Measurements from ENCODE around the gene SPG7. TPM values are rescaled to one million over a fixed set of nuclear protein-coding genes. Genes with fewer than 3 reads are reported as not detected.
"Not testable (repeated sequence)": the region's sequence is repeated elsewhere in the genome, so short reads cannot be mapped to it uniquely, and the experiment has no call there.

The SPG7 gene
- total and polyA plus RNA-seq, 5 experiments from 2014 or later, result 44.8 to 169 (median 58.2) TPM

DNA sequence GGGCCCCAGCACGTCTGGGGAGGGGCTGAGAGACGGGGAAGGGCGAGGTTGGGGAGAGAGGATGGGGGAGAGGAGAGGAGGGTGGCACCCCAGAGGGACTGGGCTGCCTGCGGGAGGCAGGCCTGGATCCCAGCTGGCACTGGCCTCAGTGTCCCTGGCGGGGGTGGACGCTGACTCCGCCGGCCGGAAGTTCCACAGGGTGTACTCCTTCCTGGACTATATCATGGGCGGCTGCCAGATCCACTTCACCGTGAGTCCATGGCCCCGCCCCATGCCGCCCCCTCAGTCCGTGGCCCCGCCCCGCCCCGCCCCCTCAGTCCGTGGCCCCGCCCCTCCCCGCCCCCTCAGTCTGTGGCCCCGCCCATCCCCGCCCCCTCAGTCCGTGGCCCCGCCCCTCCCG, 78.7 kb downstream of the SPG7 start:
- ATAC-seq (no peak), DNase-seq (peak in 1 of 10 donors; percentile 45)
- POLR2A ChIA-PET, result no interaction called here
- H3K27ac Mint-ChIP-seq, result no peak overlapping the region
- H3K4me1 Mint-ChIP-seq, result no peaks in the 10 kb centered on the region
- no peaks in the 10 kb centered on the region for H3K27me3 Mint-ChIP-seq
- no peaks in the 10 kb centered on the region for H3K36me3 Mint-ChIP-seq
- H3K4me3 Mint-ChIP-seq, result no peak overlapping the region
- no peaks in the 10 kb centered on the region for H3K9me3 Mint-ChIP-seq

DNA sequence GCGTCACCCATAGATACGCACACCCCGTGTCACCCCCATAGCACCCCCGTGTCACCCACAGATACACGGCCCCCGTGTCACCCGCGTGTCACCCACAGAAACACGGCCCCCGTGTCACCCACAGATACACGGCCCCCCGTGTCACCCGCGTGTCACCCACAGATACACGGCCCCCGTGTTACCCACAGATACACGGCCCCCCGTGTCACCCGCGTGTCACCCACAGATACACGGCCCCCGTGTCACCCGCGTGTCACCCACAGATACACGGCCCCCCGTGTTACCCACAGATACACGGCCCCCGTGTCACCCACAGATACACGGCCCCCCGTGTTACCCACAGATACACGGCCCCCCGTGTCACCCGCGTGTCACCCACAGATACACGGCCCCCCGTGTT, 79.5 kb downstream of the SPG7 start:
- H3K27ac Mint-ChIP-seq, H3K4me3 Mint-ChIP-seq, DNase-seq, H3K4me1 Mint-ChIP-seq, ATAC-seq, POLR2A ChIA-PET, H3K9me3 Mint-ChIP-seq, H3K27me3 Mint-ChIP-seq, H3K36me3 Mint-ChIP-seq: not testable (repeated sequence)

DNA sequence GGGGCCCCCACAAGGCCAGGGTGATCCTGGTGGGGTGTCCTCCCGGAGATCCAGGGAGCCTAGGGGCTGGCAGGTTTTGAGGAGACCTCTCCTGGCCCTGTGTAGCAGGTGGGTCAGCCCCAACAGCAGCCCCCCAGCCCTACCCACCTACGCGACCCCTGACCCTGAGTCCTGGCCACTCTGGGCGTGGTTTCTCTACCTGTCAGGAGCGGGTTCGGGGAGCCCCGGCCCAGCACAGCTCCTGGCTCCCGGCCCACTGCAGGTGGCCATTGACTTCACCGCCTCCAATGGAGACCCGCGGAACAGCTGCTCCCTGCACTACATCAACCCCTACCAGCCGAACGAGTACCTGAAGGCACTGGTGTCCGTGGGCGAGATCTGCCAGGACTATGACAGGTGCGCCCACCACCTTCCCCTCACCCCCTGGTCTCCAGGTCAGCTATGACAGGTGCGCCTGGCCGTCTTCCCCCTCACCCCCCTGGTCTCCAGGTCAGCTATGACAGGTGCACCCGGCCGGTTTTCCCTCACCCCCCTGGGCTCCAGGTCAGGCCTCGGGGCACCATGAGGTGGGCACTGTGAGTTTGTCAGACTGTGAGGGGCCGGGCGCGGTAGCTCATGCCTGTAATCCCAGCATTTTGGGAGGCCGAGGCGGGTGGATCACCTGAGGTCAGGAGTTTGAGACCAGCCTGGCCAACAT, 80.4 kb downstream of the SPG7 start:
- DNase-seq (no peak), ATAC-seq (no peak)
- no peaks in the 10 kb centered on the region for H3K27me3 Mint-ChIP-seq
- H3K4me1 Mint-ChIP-seq, result peaks cover 1 to 5% (median 2%) of the 10 kb centered on the region in 4 donors
- H3K4me3 Mint-ChIP-seq, result no peak overlapping the region
- H3K9me3 Mint-ChIP-seq, result no peaks in the 10 kb centered on the region
- POLR2A ChIA-PET, result no interaction called here
- H3K36me3 Mint-ChIP-seq, result no peaks in the 10 kb centered on the region
- H3K27ac Mint-ChIP-seq, result no peak overlapping the region

DNA sequence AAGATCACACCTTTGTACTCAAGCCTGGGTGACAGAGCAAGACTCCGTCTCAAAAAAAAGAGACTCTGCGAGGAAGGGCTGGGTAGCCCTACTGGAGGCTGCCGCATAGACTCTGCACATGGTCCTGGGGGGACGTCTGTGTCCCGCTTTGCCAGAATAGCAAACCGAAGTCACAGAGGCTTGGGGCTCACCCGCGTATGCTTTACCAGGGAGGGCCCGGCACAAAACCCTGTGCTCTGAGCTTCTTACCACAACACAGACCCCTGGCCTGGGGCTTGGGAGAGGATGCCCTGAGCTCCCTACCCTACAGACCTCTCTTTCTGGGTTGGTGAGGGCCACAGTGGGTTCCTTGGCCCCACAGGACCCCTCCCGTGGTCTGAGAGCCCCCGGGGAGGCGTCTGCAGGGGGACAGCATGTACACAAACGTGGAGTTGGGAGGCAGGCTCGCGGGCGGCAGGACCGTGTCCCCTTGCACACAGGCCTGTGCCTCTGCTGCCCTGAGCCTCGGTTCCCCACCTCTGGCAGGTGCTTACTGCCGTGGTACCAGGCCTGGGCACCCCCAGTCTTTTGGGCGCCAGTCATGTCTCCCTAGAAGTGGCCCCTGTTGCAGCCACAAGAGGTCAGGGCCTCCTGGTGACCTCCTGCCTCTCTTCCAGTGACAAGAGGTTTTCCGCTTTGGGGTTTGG, 81.2 kb downstream of the SPG7 start:
- no peak for ATAC-seq
- Mint-ChIP-seq H3K4me1 (peaks cover 3 to 12% (median 7%) of the 10 kb centered on the region in 4 donors), H3K9me3 (no peaks in the 10 kb centered on the region), H3K27ac (no peak overlapping the region), H3K4me3 (no peak overlapping the region), H3K36me3 (no peaks in the 10 kb centered on the region), H3K27me3 (no peaks in the 10 kb centered on the region)
- DNase-seq, result no peak
- POLR2A ChIA-PET, result no interaction called here

DNA sequence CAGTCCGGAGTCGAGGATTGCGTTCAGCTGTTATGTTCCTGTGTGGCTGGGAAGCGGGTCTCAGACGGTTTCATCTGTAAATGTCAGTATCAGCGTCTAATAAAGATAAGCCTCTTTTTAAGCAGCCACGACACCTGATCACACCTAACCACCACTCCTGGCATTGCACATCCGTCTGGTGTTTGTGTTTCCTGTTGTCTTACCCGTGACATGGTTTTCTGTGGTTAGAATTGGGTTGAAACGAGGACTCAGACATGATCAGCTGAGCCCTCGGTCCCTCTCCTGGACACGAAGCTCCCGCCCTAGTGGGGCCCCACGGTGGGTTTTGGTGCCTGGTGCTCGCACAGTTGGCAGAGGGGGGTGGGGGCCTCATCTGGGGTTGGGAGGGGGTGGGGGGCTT, 85.6 kb downstream of the SPG7 start:
- H3K27me3 Mint-ChIP-seq, result no peaks in the 10 kb centered on the region
- DNase-seq (peak in 7 of 10 donors; percentile 22 to 64 (median 42)), ATAC-seq (peak; percentile 87 to 97)
- no peaks in the 10 kb centered on the region for H3K36me3 Mint-ChIP-seq
- H3K4me1 Mint-ChIP-seq, result peaks cover 3 to 14% (median 8%) of the 10 kb centered on the region in 4 donors
- no peaks in the 10 kb centered on the region for H3K9me3 Mint-ChIP-seq
- H3K27ac Mint-ChIP-seq, result peak overlapping the region in 8 of 10 donors; percentile 16 to 73 (median 66)
- POLR2A ChIA-PET, result no interaction called here
- peak overlapping the region in 6 of 10 donors; percentile 12 to 64 (median 48) for H3K4me3 Mint-ChIP-seq

DNA sequence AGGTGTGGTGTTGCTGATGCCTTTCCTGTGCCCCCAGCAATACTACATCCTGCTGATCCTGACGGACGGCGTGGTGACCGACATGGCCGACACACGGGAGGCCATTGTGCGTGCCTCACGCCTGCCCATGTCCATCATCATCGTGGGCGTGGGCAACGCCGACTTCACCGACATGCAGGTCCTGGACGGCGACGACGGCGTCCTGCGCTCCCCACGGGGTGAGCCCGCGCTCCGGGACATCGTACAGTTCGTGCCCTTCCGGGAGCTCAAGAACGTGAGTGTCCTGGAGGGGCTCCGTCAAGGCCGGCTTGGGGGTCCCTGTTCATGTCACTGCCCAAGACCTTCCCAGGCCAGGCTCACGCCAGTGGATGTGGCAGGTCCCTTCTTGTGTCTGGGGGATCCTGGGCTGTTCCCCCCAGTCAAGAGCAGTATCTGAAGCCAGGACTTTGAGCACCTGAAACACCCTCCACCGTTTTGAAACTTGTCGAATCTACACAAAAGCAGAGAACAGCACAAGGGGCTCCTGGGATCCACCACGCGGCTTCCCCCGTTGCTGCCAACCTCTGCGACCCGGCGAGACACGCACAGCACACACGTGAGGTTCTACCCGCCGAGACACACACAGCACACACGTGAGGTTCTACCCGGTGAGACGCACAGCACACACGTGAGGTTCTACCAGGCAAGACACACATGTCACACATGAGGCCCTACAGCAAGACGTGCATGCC, 87.3 kb downstream of the SPG7 start:
- no peaks in the 10 kb centered on the region for H3K36me3 Mint-ChIP-seq

DNA sequence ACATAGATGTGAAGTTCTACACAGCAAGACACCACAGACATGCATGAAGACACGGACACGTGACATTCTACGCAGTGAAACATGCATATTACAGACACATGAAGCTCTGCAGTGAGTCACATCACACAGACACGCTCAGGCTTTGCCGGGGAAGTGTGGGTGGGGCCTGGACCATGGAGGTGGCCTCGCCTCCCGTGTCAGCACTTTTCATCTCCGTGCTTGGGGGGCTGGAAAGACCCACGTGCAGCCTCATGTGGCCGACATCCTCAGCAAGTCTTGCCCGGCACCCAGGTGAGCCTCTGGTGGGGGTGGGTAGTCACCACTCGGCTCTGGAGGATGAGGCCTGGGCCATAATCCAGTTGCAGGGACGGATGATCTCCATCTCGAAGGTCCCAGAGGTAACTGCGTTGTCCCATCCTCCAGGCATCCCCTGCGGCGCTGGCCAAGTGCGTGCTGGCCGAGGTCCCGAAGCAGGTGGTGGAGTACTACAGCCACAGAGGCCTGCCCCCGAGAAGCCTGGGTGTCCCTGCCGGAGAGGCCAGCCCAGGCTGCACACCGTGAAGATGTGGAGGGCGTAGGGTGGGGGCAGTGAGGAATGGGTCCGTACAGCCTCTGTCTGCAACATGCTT, 88.0 kb downstream of the SPG7 start:
- no peak for DNase-seq
- Mint-ChIP-seq H3K27ac (no peak overlapping the region), H3K36me3 (no peaks in the 10 kb centered on the region), H3K9me3 (no peaks in the 10 kb centered on the region), H3K27me3 (no peaks in the 10 kb centered on the region), H3K4me3 (no peak overlapping the region), H3K4me1 (peaks cover 3 to 19% (median 8%) of the 10 kb centered on the region in 4 donors)
- POLR2A ChIA-PET, result no interaction called here
- ATAC-seq, result no peak

More for the DNA sequence above, 87.3 kb downstream of the SPG7 start:
- no peak for DNase-seq
- peak overlapping the region in 1 of 10 donors; percentile 77 for H3K27ac Mint-ChIP-seq
- peaks cover 3 to 19% (median 8%) of the 10 kb centered on the region in 4 donors for H3K4me1 Mint-ChIP-seq
- H3K9me3 Mint-ChIP-seq, result no peaks in the 10 kb centered on the region
- POLR2A ChIA-PET, result no interaction called here
- no peak overlapping the region for H3K4me3 Mint-ChIP-seq
- H3K27me3 Mint-ChIP-seq, result no peaks in the 10 kb centered on the region
- ATAC-seq, result no peak

DNA sequence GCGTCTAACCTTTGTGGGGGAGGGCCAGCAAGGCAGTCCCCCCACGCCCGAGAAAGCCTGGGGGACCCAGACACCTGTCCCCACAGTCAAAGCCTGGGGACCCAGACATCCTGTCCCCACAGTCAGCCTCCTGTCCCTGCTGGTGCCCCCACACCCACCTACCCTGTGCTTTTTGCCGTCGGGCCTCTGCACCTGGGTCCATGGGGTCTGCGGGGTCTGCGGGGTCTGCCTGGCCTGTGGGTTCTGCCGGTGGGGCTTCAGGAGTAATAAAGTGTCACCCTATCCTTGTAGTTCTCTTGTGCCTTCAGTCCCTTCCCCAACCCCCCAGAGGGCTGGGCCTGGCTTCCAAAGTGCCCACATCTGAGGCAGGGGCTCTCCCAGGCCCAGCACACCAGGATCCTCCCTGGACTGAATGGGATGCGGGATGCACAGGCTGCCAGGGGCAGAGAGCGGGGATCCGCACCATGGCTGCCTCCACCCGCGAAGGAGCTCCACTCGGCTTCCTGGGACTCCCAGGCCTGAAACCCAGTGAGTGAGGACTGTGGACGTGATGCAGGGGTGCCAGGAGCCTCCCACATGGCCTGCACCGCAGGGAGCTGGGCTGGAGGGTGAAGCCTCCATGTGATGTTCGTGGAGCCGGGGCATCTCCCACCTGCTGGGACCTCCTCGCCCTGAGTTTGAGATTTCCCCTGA, 88.9 kb downstream of the SPG7 start:
- Mint-ChIP-seq H3K27ac (peak overlapping the region in 1 of 10 donors; percentile 21), H3K9me3 (no peaks in the 10 kb centered on the region), H3K36me3 (no peaks in the 10 kb centered on the region), H3K27me3 (no peaks in the 10 kb centered on the region), H3K4me3 (no peak overlapping the region), H3K4me1 (peaks cover 3 to 21% (median 10%) of the 10 kb centered on the region in 4 donors)
- ATAC-seq, result no peak
- POLR2A ChIA-PET, result no interaction called here
- no peak for DNase-seq

DNA sequence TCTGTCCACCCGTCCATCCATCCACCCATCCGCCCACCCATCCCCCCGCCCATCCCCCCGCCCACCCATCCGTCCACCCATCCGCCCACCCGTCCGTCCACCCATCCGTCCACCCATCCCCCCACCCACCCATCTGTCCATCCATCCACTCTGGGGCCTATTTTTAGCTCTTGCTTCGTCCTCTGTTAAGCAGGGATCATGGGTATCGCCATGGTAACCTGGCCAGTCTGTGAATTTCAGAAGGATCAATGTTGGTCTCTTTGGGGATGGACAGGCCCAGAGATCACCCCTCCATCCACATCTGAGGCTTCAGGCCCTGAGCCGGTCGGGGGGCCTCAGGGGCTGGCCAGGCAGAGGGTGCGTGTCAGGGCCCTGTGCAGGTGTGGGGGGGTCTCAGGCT, 90.0 kb downstream of the SPG7 start:
- ATAC-seq (no peak), DNase-seq (no peak)
- Mint-ChIP-seq H3K27me3 (peaks cover 0 to 4% (median 0%) of the 10 kb centered on the region in 5 donors), H3K4me3 (no peak overlapping the region), H3K36me3 (no peaks in the 10 kb centered on the region), H3K9me3 (no peaks in the 10 kb centered on the region), H3K4me1 (peaks cover 10 to 29% (median 21%) of the 10 kb centered on the region in 4 donors), H3K27ac (peak overlapping the region in 1 of 10 donors; percentile 80)
- POLR2A ChIA-PET, result no interaction called here

DNA sequence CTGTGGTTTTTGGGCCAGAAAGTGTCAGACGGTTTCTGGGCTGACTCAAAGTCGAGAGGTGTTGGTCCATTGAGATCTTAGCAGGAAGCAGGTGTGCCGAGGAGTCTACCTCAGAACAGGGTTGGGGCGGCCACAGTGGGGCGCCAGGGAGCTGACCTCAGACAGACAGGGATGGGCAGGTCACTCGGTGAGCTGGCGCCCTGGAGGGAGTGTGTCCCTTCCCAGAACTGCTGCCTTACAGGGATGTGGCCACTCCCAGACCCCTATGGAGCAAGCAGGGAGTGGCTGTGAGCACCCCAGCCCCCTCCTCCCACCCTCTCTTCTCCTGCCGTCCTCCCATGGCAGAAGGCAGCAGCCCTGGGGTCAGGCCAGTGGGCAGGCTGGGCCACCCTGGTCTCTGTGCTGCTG, 91.3 kb downstream of the SPG7 start:
- Mint-ChIP-seq H3K4me3 (no peak overlapping the region), H3K27ac (peak overlapping the region in 1 of 10 donors; percentile 67), H3K27me3 (peaks cover 0 to 4% (median 0%) of the 10 kb centered on the region in 5 donors), H3K4me1 (peaks cover 7 to 20% (median 15%) of the 10 kb centered on the region in 4 donors), H3K36me3 (no peaks in the 10 kb centered on the region), H3K9me3 (no peaks in the 10 kb centered on the region)
- POLR2A ChIA-PET, result no interaction called here
- peak in 1 of 10 donors; percentile 25 for DNase-seq
- no peak for ATAC-seq

DNA sequence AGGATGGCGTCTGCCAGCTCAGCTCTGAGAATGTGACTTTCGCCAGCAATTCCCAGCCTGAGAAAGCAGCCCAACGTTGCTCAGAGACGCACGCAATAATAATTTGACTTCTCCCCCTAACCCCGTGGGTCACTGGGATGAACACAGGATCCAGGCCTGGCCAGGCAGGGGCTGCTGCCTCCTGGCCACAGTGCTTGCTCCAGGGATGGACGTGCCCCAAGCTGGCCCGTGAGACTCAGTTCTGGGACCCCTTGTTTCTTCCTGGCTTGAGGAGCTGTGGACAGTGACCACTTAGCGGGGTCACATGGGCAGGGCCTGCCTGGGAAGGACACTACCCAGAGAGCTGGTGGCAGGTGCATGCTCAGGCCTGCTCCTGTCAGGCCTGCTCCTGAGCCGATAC, 91.7 kb downstream of the SPG7 start:
- Mint-ChIP-seq H3K36me3 (no peaks in the 10 kb centered on the region), H3K27me3 (peaks cover 0 to 4% (median 0%) of the 10 kb centered on the region in 5 donors), H3K4me3 (no peak overlapping the region), H3K4me1 (peaks cover 7 to 20% (median 15%) of the 10 kb centered on the region in 4 donors), H3K27ac (peak overlapping the region in 1 of 10 donors; percentile 67), H3K9me3 (no peaks in the 10 kb centered on the region)
- ATAC-seq (no peak), DNase-seq (no peak)
- POLR2A ChIA-PET, result no interaction called here

DNA sequence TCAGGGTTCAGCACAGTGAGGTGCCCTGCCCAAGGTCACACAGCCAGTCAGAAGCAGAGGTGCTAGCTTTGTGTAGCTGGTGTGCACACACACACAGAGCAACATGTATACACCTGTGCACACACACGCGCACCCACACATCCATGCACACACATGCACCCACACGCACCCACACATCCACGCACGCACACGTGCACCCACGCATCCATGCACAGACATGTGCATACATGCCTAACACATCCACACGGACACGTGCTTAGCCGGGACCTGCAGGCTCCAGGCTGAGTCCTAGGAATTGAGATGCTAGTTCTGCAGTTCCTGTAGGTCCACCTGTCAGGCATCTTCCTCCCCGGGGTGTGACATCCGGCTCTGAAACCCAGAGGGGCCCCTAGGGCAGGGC, 92.2 kb downstream of the SPG7 start:
- H3K27ac Mint-ChIP-seq, result no peak overlapping the region
- POLR2A ChIA-PET, result no interaction called here

More for the DNA sequence above, 92.2 kb downstream of the SPG7 start:
- Mint-ChIP-seq H3K4me1 (peaks cover 7 to 20% (median 15%) of the 10 kb centered on the region in 4 donors), H3K9me3 (no peaks in the 10 kb centered on the region), H3K4me3 (no peak overlapping the region), H3K36me3 (no peaks in the 10 kb centered on the region), H3K27me3 (peaks cover 0 to 4% (median 0%) of the 10 kb centered on the region in 5 donors)
- ATAC-seq, result no peak
- DNase-seq, result no peak
